H9 (cell line): Measurements from ENCODE around the gene ORM2. TPM values are rescaled to one million over a fixed set of nuclear protein-coding genes. Genes with fewer than 3 reads are reported as not detected.
"Not testable (repeated sequence)": the region's sequence is repeated elsewhere in the genome, so short reads cannot be mapped to it uniquely, and the experiment has no call there.

Experiments used
- DNase-seq: peaks from one replicate; pipeline ENCODE4 v3.0.0-alpha.2; 2017
- H2AFZ ChIP-seq: one replicate; pipeline ENCODE4 v1.6.1; 2013; ENCODE audit warnings: mild to moderate bottlenecking, low read length, control low read depth, moderate library complexity
- H2AK5ac ChIP-seq: 2 replicates; pipeline ENCODE4 v1.6.1; 2013; ENCODE audit warnings: low read length, control low read depth, mixed read lengths; ENCODE audit not compliant: insufficient read length
- H2BK120ac ChIP-seq: one replicate; pipeline ENCODE4 v1.6.1; 2013; ENCODE audit warnings: low read depth, mild to moderate bottlenecking, low read length, control low read depth, inconsistent platforms; ENCODE audit not compliant: poor library complexity, severe bottlenecking
- H2BK12ac ChIP-seq: 2 replicates; pipeline ENCODE4 v1.6.1; 2013; ENCODE audit warnings: low read length, control low read depth, mixed read lengths, low read depth; ENCODE audit not compliant: insufficient read length
- H2BK15ac ChIP-seq: 2 replicates; pipeline ENCODE4 v1.6.1; 2013; ENCODE audit warnings: low read depth, low read length, control low read depth
- H2BK20ac ChIP-seq: one replicate; pipeline ENCODE4 v1.6.1; 2013; ENCODE audit warnings: low read depth, mild to moderate bottlenecking, low read length, control low read depth, inconsistent platforms; ENCODE audit not compliant: poor library complexity, severe bottlenecking
- H2BK5ac ChIP-seq: 2 replicates; pipeline ENCODE4 v1.6.1; 2013; ENCODE audit warnings: low read length, control low read depth, mixed read lengths; ENCODE audit not compliant: insufficient read length
- H3K14ac ChIP-seq: 2 replicates; pipeline ENCODE4 v1.6.1; 2013; ENCODE audit warnings: low read length, control low read depth; ENCODE audit not compliant: insufficient read depth
- H3K18ac ChIP-seq: 2 replicates; pipeline ENCODE4 v1.6.1; 2013; ENCODE audit warnings: low read depth, mild to moderate bottlenecking, mixed read lengths, low read length, control low read depth; ENCODE audit not compliant: insufficient read length
- H3K23ac ChIP-seq: 2 replicates; pipeline ENCODE4 v1.6.1; 2013; ENCODE audit warnings: low read length, control low read depth, mixed read lengths, low read depth; ENCODE audit not compliant: insufficient read length
- H3K23me2 ChIP-seq: 2 replicates; pipeline ENCODE4 v1.6.1; 2013; ENCODE audit warnings: low read depth, mild to moderate bottlenecking, mixed read lengths, low read length, control low read depth; ENCODE audit not compliant: insufficient read length, poor library complexity, severe bottlenecking
- H3K27ac ChIP-seq: 2 replicates; pipeline ENCODE4 v1.5.1; 2013; ENCODE audit warnings: low read length, control low read depth, mixed read lengths, low read depth; ENCODE audit not compliant: insufficient read length
- H3K27me3 ChIP-seq: 2 replicates; pipeline ENCODE4 v1.6.1; 2013; ENCODE audit warnings: low read length, control low read depth, inconsistent platforms; ENCODE audit not compliant: insufficient read depth
- H3K4ac ChIP-seq: 2 replicates; pipeline ENCODE4 v1.6.1; 2013; ENCODE audit warnings: low read depth, mild to moderate bottlenecking, control low read depth, inconsistent platforms, low read length, moderate library complexity
- H3K4me1 ChIP-seq: 2 replicates; pipeline ENCODE4 v1.6.1; 2013; ENCODE audit warnings: low read length, control low read depth, inconsistent platforms; ENCODE audit not compliant: insufficient read depth
- H3K4me2 ChIP-seq: 2 replicates; pipeline ENCODE4 v1.6.1; 2013; ENCODE audit warnings: low read length, control low read depth, mixed read lengths; ENCODE audit not compliant: insufficient read length, insufficient read depth
- H3K56ac ChIP-seq: 2 replicates; pipeline ENCODE4 v1.6.1; 2013; ENCODE audit warnings: low read depth, mild to moderate bottlenecking, mixed read lengths, low read length, control low read depth; ENCODE audit not compliant: insufficient read length
- H3K79me1 ChIP-seq: 2 replicates; pipeline ENCODE4 v1.6.1; 2013; ENCODE audit warnings: low read depth, mild to moderate bottlenecking, moderate library complexity, low read length, control low read depth, inconsistent platforms; ENCODE audit not compliant: insufficient read depth, poor library complexity, severe bottlenecking
- H3K79me2 ChIP-seq: 2 replicates; pipeline ENCODE4 v1.6.1; 2013; ENCODE audit warnings: low read length, control low read depth, inconsistent platforms; ENCODE audit not compliant: insufficient read depth
- H3K9ac ChIP-seq: 2 replicates; pipeline ENCODE4 v1.6.1; 2013; ENCODE audit warnings: low read length, control low read depth, mixed read lengths; ENCODE audit not compliant: insufficient read length; ENCODE audit errors: extremely low read depth
- H3K9me3 ChIP-seq: one replicate; pipeline ENCODE4 v1.6.1; 2013; ENCODE audit warnings: low read depth, low read length, inconsistent platforms; ENCODE audit not compliant: control insufficient read depth
- H3T11ph ChIP-seq: one replicate; pipeline ENCODE4 v1.6.1; 2013; ENCODE audit warnings: mild to moderate bottlenecking, low read length, control low read depth, inconsistent platforms
- H4K20me1 ChIP-seq: one replicate; pipeline ENCODE4 v1.6.1; 2013; ENCODE audit not compliant: control insufficient read depth, insufficient read length, insufficient read depth
- H4K5ac ChIP-seq: 2 replicates; pipeline ENCODE4 v1.6.1; 2013; ENCODE audit warnings: low read depth, mild to moderate bottlenecking, mixed read lengths, low read length, control low read depth; ENCODE audit not compliant: insufficient read length
- H4K8ac ChIP-seq: replicated peaks from 2 replicates; pipeline ENCODE4 v1.6.1; 2013; ENCODE audit warnings: low read length, control low read depth, mixed read lengths, low read depth; ENCODE audit not compliant: insufficient read length
- H4K91ac ChIP-seq: 2 replicates; pipeline ENCODE4 v1.6.1; 2013; ENCODE audit warnings: low read depth, mild to moderate bottlenecking, moderate library complexity, mixed read lengths, low read length, control low read depth; ENCODE audit not compliant: insufficient read length
- H3K27ac Mint-ChIP-seq, 3 experiments: 2 replicates in 2 of 3; 3 replicates in 1 of 3; pipeline ENCODE4 v1.8.0; 2020 to 2021; ENCODE audit warnings: mixed read lengths in 3 of 3, mild to moderate bottlenecking in 1 of 3, moderate library complexity in 1 of 3
- H3K27me3 Mint-ChIP-seq: 2 replicates; pipeline ENCODE4 v1.8.0; 2021; ENCODE audit warnings: low read depth, mild to moderate bottlenecking, moderate library complexity, mixed read lengths
- H3K36me3 Mint-ChIP-seq, 3 experiments: 2 replicates in 2 of 3; 3 replicates in 1 of 3; pipeline ENCODE4 v1.8.0; 2020 to 2021; ENCODE audit warnings: low read depth in 3 of 3, mixed read lengths in 3 of 3; ENCODE audit not compliant: insufficient read depth in 1 of 3
- H3K4me1 Mint-ChIP-seq, 2 experiments: 2 replicates each; pipeline ENCODE4 v1.8.0; 2020; ENCODE audit warnings: mixed read lengths in 2 of 2
- H3K4me3 Mint-ChIP-seq, 2 experiments: 2 replicates in 1 of 2; 3 replicates in 1 of 2; pipeline ENCODE4 v1.8.0; 2020 to 2021; ENCODE audit warnings: mild to moderate bottlenecking in 2 of 2, mixed read lengths in 2 of 2, moderate library complexity in 1 of 2
- H3K9me3 Mint-ChIP-seq, 2 experiments: 2 replicates in 1 of 2; 3 replicates in 1 of 2; pipeline ENCODE4 v1.8.0; 2020; ENCODE audit warnings: mild to moderate bottlenecking in 2 of 2, mixed read lengths in 2 of 2, moderate library complexity in 1 of 2
- CTCF ChIP-seq: fragments of 200-600 bp; sonication (generic); conservative IDR thresholded peaks from 3 replicates; pipeline ENCODE4 v1.8.0; 2021; ENCODE audit warnings: antibody characterized with exemption, mild to moderate bottlenecking
- WGBS: extraction: QIAGEN DNeasy Blood & Tissue Kit; methylation state at CpG from one replicate; pipeline ENCODE4 v1.1.7; 2013; ENCODE audit warnings: missing lambda C conversion rate, low lambda C conversion rate, mixed read lengths; ENCODE audit not compliant: insufficient read length; ENCODE audit errors: extremely low coverage; 5-methylcytosine and 5-hydroxymethylcytosine counted together
- total RNA-seq: library from RNA; stranded (reverse); gene quantifications from 2 replicates; pipeline ENCODE4 v1.2.1, GENCODE V29; 2021

ORM2 gene
- total RNA-seq, 1 experiment from 2014 or later = 1.2 TPM

GRCh38 chr9:114319147-114319546 is 10.5 kb upstream of the ORM2 start:
- no peak overlapping the region for H4K5ac ChIP-seq
- no peak overlapping the region for H3K9ac ChIP-seq
- H3K56ac ChIP-seq = no peak overlapping the region
- H3K4ac ChIP-seq = no peak overlapping the region
- no CpG with 5 or more reads among the region's 3 CpGs for WGBS
- no peak overlapping the region for H4K91ac ChIP-seq
- H3T11ph ChIP-seq = no peak overlapping the region
- no peak overlapping the region for H3K23ac ChIP-seq
- no peaks in the 10 kb centered on the region for H3K79me1 ChIP-seq
- Mint-ChIP-seq H3K9me3 (no peaks in the 10 kb centered on the region), H3K36me3 (no peaks in the 10 kb centered on the region), H3K4me3 (no peak overlapping the region), H3K27ac (no peak overlapping the region), H3K27me3 (peaks cover 6% of the 10 kb centered on the region), H3K4me1 (peaks cover 0 to 5% of the 10 kb centered on the region in 2 experiments; a peak in 2 of 4 replicates)
- no peak overlapping the region for H2BK120ac ChIP-seq
- no peaks in the 10 kb centered on the region for H4K20me1 ChIP-seq
- H2BK15ac ChIP-seq = no peak overlapping the region
- H3K4me2 ChIP-seq = no peak overlapping the region
- no peak overlapping the region for H2BK20ac ChIP-seq
- no peak overlapping the region for H3K27ac ChIP-seq
- H3K4me1 ChIP-seq = no peaks in the 10 kb centered on the region
- no peak for TF ChIP-seq CTCF
- no peaks in the 10 kb centered on the region for H3K23me2 ChIP-seq
- H2AFZ ChIP-seq = no peak overlapping the region
- H2BK12ac ChIP-seq = no peak overlapping the region
- H3K14ac ChIP-seq = no peak overlapping the region
- no peak overlapping the region for H2BK5ac ChIP-seq
- H4K8ac ChIP-seq = no peak overlapping the region
- H3K79me2 ChIP-seq = no peaks in the 10 kb centered on the region
- DNase-seq = no peak
- H3K9me3 ChIP-seq = no peaks in the 10 kb centered on the region
- no peak overlapping the region for H2AK5ac ChIP-seq
- H3K27me3 ChIP-seq = no peaks in the 10 kb centered on the region
- no peak overlapping the region for H3K18ac ChIP-seq

GRCh38 chr9:114320710-114321109 is 9.0 kb upstream of the ORM2 start:
- not testable (repeated sequence) for H3K4me1 ChIP-seq, H3K79me1 ChIP-seq, H3K56ac ChIP-seq, H3K79me2 ChIP-seq, H3T11ph ChIP-seq, H4K20me1 ChIP-seq, H3K14ac ChIP-seq, H3K18ac ChIP-seq, H4K8ac ChIP-seq, H2BK5ac ChIP-seq, H3K27me3 Mint-ChIP-seq, H3K4ac ChIP-seq, H3K27ac ChIP-seq, H3K9me3 Mint-ChIP-seq, H3K27me3 ChIP-seq, H2BK120ac ChIP-seq, H3K23me2 ChIP-seq, H3K9ac ChIP-seq, H2AFZ ChIP-seq, H4K91ac ChIP-seq, H3K4me3 Mint-ChIP-seq, H4K5ac ChIP-seq, H3K9me3 ChIP-seq, H3K36me3 Mint-ChIP-seq, H2BK15ac ChIP-seq, H2AK5ac ChIP-seq, DNase-seq, H2BK20ac ChIP-seq, H3K27ac Mint-ChIP-seq, H3K23ac ChIP-seq, H3K4me2 ChIP-seq, H2BK12ac ChIP-seq, H3K4me1 Mint-ChIP-seq
- no CpG with 5 or more reads among the region's 7 CpGs for WGBS
